Measurements from ENCODE around the gene UBE2D3.

The UBE2D3 gene

DNA sequence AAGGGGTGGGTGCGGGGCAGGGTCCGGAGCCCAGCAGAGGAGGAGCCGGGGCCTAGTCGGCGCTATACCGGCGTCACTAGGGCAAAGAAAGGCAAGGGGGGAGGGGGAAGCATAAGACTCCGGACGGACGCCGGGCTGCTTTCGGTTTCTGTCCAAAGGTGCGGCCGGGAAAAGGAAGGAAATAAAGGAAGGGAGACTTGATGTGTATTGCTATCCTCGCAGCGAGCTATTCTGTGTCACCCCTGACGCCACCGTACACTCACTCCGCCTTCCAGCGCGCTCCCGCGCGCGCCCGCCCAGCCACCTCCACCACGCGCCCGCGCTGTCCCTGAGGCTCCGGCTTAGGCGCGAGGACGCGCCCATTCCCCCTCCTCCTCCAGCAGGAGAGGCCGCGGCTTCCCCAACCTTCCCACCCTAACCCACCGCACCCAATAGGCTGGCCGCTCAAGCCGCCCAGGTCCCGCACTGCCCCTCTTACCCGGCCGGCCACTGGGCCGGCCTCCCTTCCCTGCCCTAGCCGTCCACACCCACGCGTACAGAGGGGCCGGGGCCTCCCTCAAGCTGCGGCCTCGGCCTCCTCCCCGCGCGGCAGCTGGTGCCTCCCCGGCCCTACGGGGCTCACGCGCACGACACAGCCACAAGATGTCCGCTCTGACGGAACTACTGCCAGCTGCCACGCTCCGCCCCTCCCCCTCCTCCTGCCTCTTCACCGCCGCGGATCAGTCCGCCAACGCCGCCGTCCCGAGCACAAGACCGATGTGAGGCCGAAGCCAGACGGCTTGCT is at the start of gene UBE2D3:
Gene UBE2D3 (minus strand): TSS at position 662 of the 784 bp plus-strand sequence. CDS start 1,043 bp downstream, outside the sequence.
- H3F3A ChIP-seq (ENCODE audit: low read depth), result peaks cover 4% of the 10 kb centered on the region; the same call in 1 of the 2 replicates
- peaks cover 36% of the 10 kb centered on the region for H3K4me1 ChIP-seq (ENCODE audit: insufficient read depth, low read length, poor library complexity, severe bottlenecking)
- H3K27me3 ChIP-seq (ENCODE audit: insufficient read depth, low read length, poor library complexity, severe bottlenecking), result peaks cover 11% of the 10 kb centered on the region
- peak within 1 kb of the TSS; percentile 85 for H2AFZ ChIP-seq (ENCODE audit: low read length)
- peaks cover 21% of the 10 kb centered on the region; the same call in 1 of the 2 replicates for H3K36me3 ChIP-seq (ENCODE audit: insufficient read depth, low read length)
- H3K4me3 ChIP-seq (ENCODE audit: low read length, poor library complexity, severe bottlenecking), result peak within 1 kb of the TSS; percentile 98
- peaks cover 46% of the 10 kb centered on the region for H4K20me1 ChIP-seq (ENCODE audit: insufficient read depth, low read length, poor library complexity, severe bottlenecking)
- TF ChIP-seq EZH2phosphoT487 (IDR thresholded peaks at IDR 0.05; ENCODE audit: borderline replicate concordance), result no peak
- TF ChIP-seq, protein P1, sequence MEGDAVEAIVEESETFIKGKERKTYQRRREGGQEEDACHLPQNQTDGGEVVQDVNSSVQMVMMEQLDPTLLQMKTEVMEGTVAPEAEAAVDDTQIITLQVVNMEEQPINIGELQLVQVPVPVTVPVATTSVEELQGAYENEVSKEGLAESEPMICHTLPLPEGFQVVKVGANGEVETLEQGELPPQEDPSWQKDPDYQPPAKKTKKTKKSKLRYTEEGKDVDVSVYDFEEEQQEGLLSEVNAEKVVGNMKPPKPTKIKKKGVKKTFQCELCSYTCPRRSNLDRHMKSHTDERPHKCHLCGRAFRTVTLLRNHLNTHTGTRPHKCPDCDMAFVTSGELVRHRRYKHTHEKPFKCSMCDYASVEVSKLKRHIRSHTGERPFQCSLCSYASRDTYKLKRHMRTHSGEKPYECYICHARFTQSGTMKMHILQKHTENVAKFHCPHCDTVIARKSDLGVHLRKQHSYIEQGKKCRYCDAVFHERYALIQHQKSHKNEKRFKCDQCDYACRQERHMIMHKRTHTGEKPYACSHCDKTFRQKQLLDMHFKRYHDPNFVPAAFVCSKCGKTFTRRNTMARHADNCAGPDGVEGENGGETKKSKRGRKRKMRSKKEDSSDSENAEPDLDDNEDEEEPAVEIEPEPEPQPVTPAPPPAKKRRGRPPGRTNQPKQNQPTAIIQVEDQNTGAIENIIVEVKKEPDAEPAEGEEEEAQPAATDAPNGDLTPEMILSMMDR (conservative IDR thresholded peaks at IDR 0.05; ENCODE audit: low read length), result no peak
- peaks cover 69% of the 10 kb centered on the region for H3K79me2 ChIP-seq (ENCODE audit: insufficient read depth, low read length)
- H3K9ac ChIP-seq (ENCODE audit: low read depth, low read length, poor library complexity, severe bottlenecking), result peak within 1 kb of the TSS; percentile 100
- H3K9me2 ChIP-seq (replicated peaks; ENCODE audit: low read depth, low read length), result no peaks in the 10 kb centered on the region
- H3K9me3 ChIP-seq (ENCODE audit: insufficient read depth, low read depth, low read length), result no peaks in the 10 kb centered on the region
- peak within 1 kb of the TSS; percentile 92 for H3K4me2 ChIP-seq (ENCODE audit: low read depth, low read length, poor library complexity, severe bottlenecking)

DNA sequence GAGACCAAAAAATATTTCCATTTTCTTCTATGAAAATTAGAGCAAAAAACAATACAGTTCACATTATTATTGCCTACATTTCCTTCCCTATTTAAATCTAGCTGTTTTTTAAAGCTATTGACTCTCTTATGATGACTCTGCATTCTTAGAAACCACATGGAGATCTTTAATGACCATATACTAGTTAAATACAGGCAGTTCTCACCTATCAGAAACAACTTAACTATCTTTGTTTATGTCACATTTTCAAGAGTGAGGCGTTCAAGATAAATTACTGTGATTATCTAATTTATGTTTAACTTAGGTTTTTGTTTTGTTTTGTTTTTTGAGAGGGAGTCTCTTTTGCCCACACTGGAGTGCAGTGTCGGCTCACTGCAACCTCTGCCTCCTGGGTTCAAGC is 44.4 kb upstream of the UBE2D3 start:
- H3K36me3 ChIP-seq (ENCODE audit: insufficient read depth, low read length), result peaks cover 9% of the 10 kb centered on the region; the same call in 1 of the 2 replicates
- H3K4me2 ChIP-seq (ENCODE audit: low read depth, low read length, poor library complexity, severe bottlenecking), result peak overlapping the region; percentile 78
- peaks cover 84% of the 10 kb centered on the region for H3K79me2 ChIP-seq (ENCODE audit: insufficient read depth, low read length)
- H3F3A ChIP-seq (ENCODE audit: low read depth), result peaks cover 5% of the 10 kb centered on the region; the same call in 1 of the 2 replicates
- H3K9me2 ChIP-seq (replicated peaks; ENCODE audit: low read depth, low read length), result no peaks in the 10 kb centered on the region
- TF ChIP-seq, protein P1 (conservative IDR thresholded peaks at IDR 0.05; ENCODE audit: low read length), result no peak
- TF ChIP-seq EZH2phosphoT487 (IDR thresholded peaks at IDR 0.05; ENCODE audit: borderline replicate concordance), result no peak
- no peaks in the 10 kb centered on the region for H3K27me3 ChIP-seq (ENCODE audit: insufficient read depth, low read length, poor library complexity, severe bottlenecking)
- H4K20me1 ChIP-seq (ENCODE audit: insufficient read depth, low read length, poor library complexity, severe bottlenecking), result peaks cover 30% of the 10 kb centered on the region
- H3K9ac ChIP-seq (ENCODE audit: low read depth, low read length, poor library complexity, severe bottlenecking), result peak overlapping the region; percentile 71
- H3K9me3 ChIP-seq (ENCODE audit: insufficient read depth, low read depth, low read length), result 0 out of 2 replicates have a peak, but pooled peaks cover under 1% of the 10 kb centered on the region
- H2AFZ ChIP-seq (ENCODE audit: low read length), result no peak overlapping the region
- H3K4me1 ChIP-seq (ENCODE audit: insufficient read depth, low read length, poor library complexity, severe bottlenecking), result peaks cover 36% of the 10 kb centered on the region
- H3K4me3 ChIP-seq (ENCODE audit: low read length, poor library complexity, severe bottlenecking), result peak overlapping the region; percentile 78

DNA sequence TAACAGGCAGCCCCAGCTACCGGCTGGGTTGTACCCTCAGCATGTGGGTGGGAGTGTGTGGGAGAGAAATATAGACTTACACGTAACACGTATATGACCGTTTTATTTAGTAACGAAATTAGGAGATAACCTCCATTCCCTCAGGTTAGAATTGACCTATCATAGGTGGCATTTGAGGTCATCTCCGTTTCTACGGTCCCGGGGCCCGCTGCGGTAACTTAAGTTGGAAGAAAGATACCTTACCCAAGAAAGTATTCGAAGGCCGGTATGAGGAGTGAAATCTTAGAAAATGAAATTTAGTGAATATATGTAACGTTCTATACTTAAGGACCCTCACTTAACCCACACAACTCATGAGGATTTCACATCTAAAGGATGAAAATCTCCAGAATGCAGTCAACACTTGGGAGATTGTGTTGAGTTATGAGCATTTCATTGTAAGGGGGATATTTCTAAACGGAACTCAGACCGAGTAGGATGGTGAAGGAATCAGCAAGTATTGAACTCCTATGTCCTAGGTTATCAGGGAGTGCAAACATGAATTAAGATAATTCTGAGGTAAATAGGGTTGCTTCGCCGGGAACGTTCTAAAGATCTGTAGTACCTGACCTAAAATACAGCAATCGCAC is 42.3 kb upstream of the UBE2D3 start:
- Histone ChIP-seq H3K9me2 (replicated peaks; ENCODE audit: low read depth, low read length) (no peaks in the 10 kb centered on the region), H3K27me3 (ENCODE audit: insufficient read depth, low read length, poor library complexity, severe bottlenecking) (no peaks in the 10 kb centered on the region), H3K9me3 (ENCODE audit: insufficient read depth, low read depth, low read length) (no peaks in the 10 kb centered on the region), H2AFZ (ENCODE audit: low read length) (peak overlapping the region; percentile 85), H3K4me2 (ENCODE audit: low read depth, low read length, poor library complexity, severe bottlenecking) (peak overlapping the region; percentile 78), H3K36me3 (ENCODE audit: insufficient read depth, low read length) (no peaks in the 10 kb centered on the region), H3F3A (ENCODE audit: low read depth) (peaks cover 5% of the 10 kb centered on the region; the same call in 1 of the 2 replicates), H3K79me2 (ENCODE audit: insufficient read depth, low read length) (peaks cover 86% of the 10 kb centered on the region), H3K9ac (ENCODE audit: low read depth, low read length, poor library complexity, severe bottlenecking) (peak overlapping the region; percentile 71), H4K20me1 (ENCODE audit: insufficient read depth, low read length, poor library complexity, severe bottlenecking) (peaks cover 45% of the 10 kb centered on the region), H3K4me1 (ENCODE audit: insufficient read depth, low read length, poor library complexity, severe bottlenecking) (peaks cover 54% of the 10 kb centered on the region), H3K4me3 (ENCODE audit: low read length, poor library complexity, severe bottlenecking) (peak overlapping the region; percentile 78)
- no peak for TF ChIP-seq EZH2phosphoT487 (IDR thresholded peaks at IDR 0.05; ENCODE audit: borderline replicate concordance)

All from Loucy (cell line).